K562 (cell line): Measurements from ENCODE around the gene STK26. TPM values are rescaled to one million over a fixed set of nuclear protein-coding genes. Genes with fewer than 3 reads are reported as not detected.
"Not testable (repeated sequence)": the region's sequence is repeated elsewhere in the genome, so short reads cannot be mapped to it uniquely, and the experiment has no call there.

Experiments
- ATAC-seq: fragments of 200-7000 bp; cut with Tn5 transposase; 3 replicates; pipeline ENCODE4 v1.9.1; 2020; ENCODE audit warnings: moderate library complexity
- BruUV-seq: library from RNA; stranded (reverse); fragments of 400-500 nt; replicated peaks from 2 replicates; lab custom pipeline; 2021; lab: Mats Ljungman, UMichigan
- CTCF ChIA-PET: fragments of 300-600 bp; formaldehyde crosslinking; extraction: SDS; loops from one replicate; lab custom pipeline; 2021; ENCODE audit warnings: low intra/inter-chr PET ratio; lab: Yijun Ruan, JAX
- POLR2A ChIA-PET: fragments of 300-600, 350-650 bp; sonication (Branson Sonifier 250); formaldehyde crosslinking; extraction: SDS; loops from one replicate; lab custom pipeline; 2021; ENCODE audit warnings: antibody characterized with exemption, inconsistent platforms; lab: Yijun Ruan, JAX
- DNase-seq, 4 experiments: peaks; one replicate each; pipeline versions ENCODE4 v3.0.0 to v3.0.0-alpha.2; 2011 to 2018; ENCODE audit warnings: low spot score in 3 of 4, mixed read lengths in 3 of 4; ENCODE audit errors: extremely low read depth in 1 of 4
- FAIRE-seq: peaks from 2 replicates; lab custom pipeline; 2011; peaks lifted over from hg19 to GRCh38; lab: Jason Lieb, UNC
- H2AFZ ChIP-seq: 2 replicates; pipeline ENCODE4 v1.6.0; 2011; ENCODE audit warnings: low read depth, low read length, control low read depth, inconsistent platforms
- H3K27ac ChIP-seq: fragments of 200-600 bp; 3 replicates; pipeline ENCODE4 v1.8.0; 2011; ENCODE audit warnings: low read depth, mild to moderate bottlenecking, control low read depth, inconsistent platforms, low read length, moderate library complexity, mixed read lengths; ENCODE audit errors: extremely low read depth
- H3K27me3 ChIP-seq, 2 experiments: fragments of 300-600 bp in 1 of 2; 2 replicates in 1 of 2; 3 replicates in 1 of 2; pipeline versions ENCODE4 v1.6.0 to v1.8.0; 2011; ENCODE audit warnings: inconsistent platforms in 2 of 2, low read length in 2 of 2, mild to moderate bottlenecking in 1 of 2, mixed read lengths in 1 of 2, moderate library complexity in 1 of 2; ENCODE audit not compliant: control insufficient read depth in 2 of 2, insufficient read depth in 2 of 2
- H3K36me3 ChIP-seq: fragments of 300-600 bp; 3 replicates; pipeline ENCODE4 v1.8.0; 2011; ENCODE audit warnings: mild to moderate bottlenecking, low read length, inconsistent platforms; ENCODE audit not compliant: control insufficient read depth, insufficient read depth
- H3K4me1 ChIP-seq, 2 experiments: fragments of 200-600 bp in 1 of 2; replicated peaks in 1 of 2; 2 replicates in 1 of 2; 3 replicates in 1 of 2; pipeline versions ENCODE4 v1.5.1 to v1.8.0; 2011; ENCODE audit warnings: inconsistent platforms in 2 of 2, low read length in 2 of 2, mild to moderate bottlenecking in 1 of 2, mixed read lengths in 1 of 2, moderate library complexity in 1 of 2; ENCODE audit not compliant: control insufficient read depth in 2 of 2, insufficient read depth in 2 of 2
- H3K4me2 ChIP-seq: 2 replicates; pipeline ENCODE4 v1.6.1; 2011; ENCODE audit warnings: low read length, control low read depth, inconsistent platforms, mixed read lengths; ENCODE audit not compliant: insufficient read depth
- H3K4me3 ChIP-seq: fragments of 200-600 bp; sonication (generic), shearing (Covaris generic); 2 replicates; pipeline ENCODE4 v1.5.1; 2016; ENCODE audit warnings: control low read depth, inconsistent platforms
- H3K79me2 ChIP-seq: fragments of 200-600 bp; 3 replicates; pipeline ENCODE4 v1.8.0; 2011; ENCODE audit warnings: low read length, inconsistent platforms; ENCODE audit not compliant: control insufficient read depth, insufficient read depth
- H3K9ac ChIP-seq, 2 experiments: 2 replicates each; pipeline versions ENCODE4 v1.6.0 to v1.6.1; 2011; ENCODE audit warnings: low read depth in 2 of 2, low read length in 2 of 2, control low read depth in 1 of 2, inconsistent platforms in 1 of 2, mild to moderate bottlenecking in 1 of 2, mixed read lengths in 1 of 2; ENCODE audit not compliant: insufficient read depth in 1 of 2
- H3K9me1 ChIP-seq: one replicate; pipeline ENCODE4 v1.6.0; 2011; ENCODE audit warnings: inconsistent platforms, mild to moderate bottlenecking, low read length, moderate library complexity; ENCODE audit not compliant: control insufficient read depth, insufficient read depth
- H3K9me3 ChIP-seq: replicated peaks from 2 replicates; pipeline ENCODE4 v1.5.1; 2011; ENCODE audit warnings: low read depth, low read length, inconsistent platforms; ENCODE audit not compliant: control insufficient read depth, insufficient read depth
- H4K20me1 ChIP-seq: replicated peaks from 2 replicates; pipeline ENCODE4 v1.6.1; 2011; ENCODE audit warnings: low read length, inconsistent platforms, mixed read lengths; ENCODE audit not compliant: control insufficient read depth, insufficient read depth
- CGGBP1 ChIP-seq: fragments of 250-450 bp; sonication (Bioruptor Pico); IDR thresholded peaks from 2 replicates; pipeline ENCODE4 v1.9.0; 2021; ENCODE audit warnings: mild to moderate bottlenecking
- ETS2 ChIP-seq: IDR thresholded peaks from 2 replicates; pipeline ENCODE4 v1.6.1; 2016; ENCODE audit warnings: borderline replicate concordance, missing genetic modification characterization, mild to moderate bottlenecking, moderate library complexity, missing compliant biosample characterization; ENCODE audit not compliant: poor library complexity, severe bottlenecking
- HDAC3 ChIP-seq: fragments of 450-650 bp; IDR thresholded peaks from 2 replicates; pipeline ENCODE4 v1.6.1; 2018; ENCODE audit warnings: borderline replicate concordance, mild to moderate bottlenecking, moderate library complexity; ENCODE audit not compliant: partially characterized antibody
- HDGF ChIP-seq: fragments of 450-650 bp; IDR thresholded peaks from 2 replicates; pipeline ENCODE4 v1.6.1; 2016
- KAT2B ChIP-seq: IDR thresholded peaks from one replicate; pipeline ENCODE4 v1.6.1; 2012; ENCODE audit warnings: low read depth, mild to moderate bottlenecking, control low read depth, inconsistent platforms, low read length, moderate library complexity
- LARP7 ChIP-seq: fragments of 450-650 bp; IDR thresholded peaks from 2 replicates; pipeline ENCODE4 v1.6.1; 2016
- TFE3 ChIP-seq: fragments of 450-650 bp; formaldehyde crosslinking; IDR thresholded peaks from 2 replicates; pipeline ENCODE4 v1.4.0; 2020; ENCODE audit warnings: mild to moderate bottlenecking, mixed read lengths
- ZNF3 ChIP-seq: fragments of 250-450 bp; sonication (Bioruptor Pico); IDR thresholded peaks from 2 replicates; pipeline ENCODE4 v1.5.0; 2021; ENCODE audit warnings: mild to moderate bottlenecking, moderate library complexity
- ZNF79 ChIP-seq: fragments of 250-450 bp; sonication (Bioruptor Pico); IDR thresholded peaks from 2 replicates; pipeline ENCODE4 v1.4.0; 2020; ENCODE audit warnings: low read depth, mild to moderate bottlenecking, moderate library complexity
- WGBS: fragments of 100-300 bp; shearing (Covaris generic); methylation state at CpG from one replicate; pipeline ENCODE4 v1.1.6; 2016; ENCODE audit warnings: low coverage, mixed read lengths; ENCODE audit not compliant: insufficient coverage; ENCODE audit errors: missing lambda C conversion rate; 5-methylcytosine and 5-hydroxymethylcytosine counted together
- in situ Hi-C: fragments of 300-500 bp; cut with MboI; formaldehyde crosslinking; loops from 4 replicates; pipeline ENCODE4 v1.15.0; 2018; ENCODE audit warnings: inconsistent platforms, mixed read lengths
- intact Hi-C: fragments of 100-400 bp; cut with micrococcal nuclease; formaldehyde crosslinking; loops from 2 replicates; pipeline ENCODE4 v1.14.2; 2022
- polyA plus RNA-seq, 8 experiments: library from polyadenylated mRNA; depleted of rRNA in 4 of 8; stranded (reverse) in 5 of 8; unstranded in 3 of 8; fragments of >200 nt; fragmentation: Nextera tagmentation in 2 of 8; fragmentation: Illumina TruSeq in 1 of 8; extraction: Ambion mirVana in 2 of 8; extraction: Trizol in 1 of 8; gene quantifications; 2 replicates each; pipeline versions ENCODE4 v1.2.1 to v1.2.3, GENCODE V29; 2011 to 2014; ENCODE audit warnings: inconsistent platforms in 1 of 8, missing spikeins in 1 of 8
- total RNA-seq, 7 experiments: library from RNA; depleted of rRNA in 6 of 7; stranded (reverse); fragments of >200 nt in 6 of 7; fragmentation: Illumina TruSeq in 2 of 7; extraction: Trizol in 2 of 7; gene quantifications; 2 replicates each; pipeline versions ENCODE4 v1.2.1 to v1.2.3, GENCODE V29; 2011 to 2021; ENCODE audit warnings: low replicate concordance in 1 of 7

STK26 gene
- total and polyA plus RNA-seq, 9 of the 15 experiments (the other 6 are each of a cell fraction or from before 2014, with no cell fraction given): 28.1 to 72.9 (median 50.1) TPM

- POLR2A ChIA-PET: no interaction called here
- no peak overlapping the region for H3K9ac ChIP-seq
- FAIRE-seq: no peak
- H4K20me1 ChIP-seq: no peaks in the 10 kb centered on the region
- intact Hi-C loops (loop anchor here (5.0 kb wide), 1 partner anchor 242 kb away; no protein-coding TSS in a partner anchor), in situ Hi-C loops (loop anchor here (25.0 kb wide), 1 partner anchor 518 kb away; no protein-coding TSS in a partner anchor)
- BruUV-seq: no TSS peak
- H3K36me3 ChIP-seq: no peaks in the 10 kb centered on the region
- no peak for DNase-seq
- no peaks in the 10 kb centered on the region for H3K4me1 ChIP-seq
- H3K27me3 ChIP-seq: no peaks in the 10 kb centered on the region; a peak in 2 of 5 replicates
- ATAC-seq: no peak
- H3K4me2 ChIP-seq: no peak overlapping the region
- 0% methylated on average over 1 of the region's 2 CpGs for WGBS
- H3K79me2 ChIP-seq: no peaks in the 10 kb centered on the region
- TF ChIP-seq ZNF79 (CRISPR knock-in tag): no peak
- TF ChIP-seq CGGBP1 (CRISPR knock-in tag): no peak
- TF ChIP-seq ZNF3 (CRISPR knock-in tag): no peak
- no peak for TF ChIP-seq TFE3 (CRISPR knock-in tag)
- TF ChIP-seq ETS2 (tag): no peak
- TF ChIP-seq HDGF: no peak
- TF ChIP-seq KAT2B: no peak
- TF ChIP-seq HDAC3: no peak
- TF ChIP-seq LARP7: no peak
- H3K9me1 ChIP-seq: no peaks in the 10 kb centered on the region
- H3K9me3 ChIP-seq: no peaks in the 10 kb centered on the region
- CTCF ChIA-PET: no interaction called here
- H2AFZ ChIP-seq: no peak overlapping the region
- H3K4me3 ChIP-seq: no peak overlapping the region
- no peak overlapping the region for H3K27ac ChIP-seq
Measured at GRCh38 chrX:132094164-132094563, 71.1 kb downstream of the STK26 start.

DNA sequence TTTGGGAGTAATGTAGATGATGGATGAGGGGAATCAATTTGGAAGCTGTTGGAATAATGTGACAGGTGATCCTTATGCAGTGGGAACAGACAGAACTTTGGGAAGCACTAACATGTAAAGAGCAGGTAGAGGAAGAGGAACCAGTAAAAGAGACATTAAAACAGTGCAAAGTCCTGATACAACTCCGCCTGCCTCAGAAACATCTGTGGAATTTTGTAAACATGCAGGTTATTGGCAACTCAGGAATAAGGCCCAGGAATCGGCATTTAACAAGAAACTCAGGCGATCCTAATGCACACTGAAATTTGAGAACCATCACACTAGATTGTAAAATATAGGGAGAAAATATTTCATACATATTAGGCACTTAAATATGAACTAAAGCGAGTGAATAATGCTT lies 75.6 kb downstream of the STK26 start:
- H3K4me2 ChIP-seq, H3K79me2 ChIP-seq, H4K20me1 ChIP-seq, H3K4me1 ChIP-seq, BruUV-seq, ATAC-seq, DNase-seq, H3K36me3 ChIP-seq, H3K9me1 ChIP-seq, H3K27me3 ChIP-seq, H3K9ac ChIP-seq, FAIRE-seq, H3K9me3 ChIP-seq, CTCF ChIA-PET, intact Hi-C loops, H2AFZ ChIP-seq, H3K27ac ChIP-seq, H3K4me3 ChIP-seq: not testable (repeated sequence)
- WGBS: 0% methylated on average over 4 of the region's 4 CpGs
- in situ Hi-C loops: loop anchor here (25.0 kb wide), 1 partner anchor 514 kb away; no protein-coding TSS in a partner anchor
- POLR2A ChIA-PET: interaction anchor here (0.8 kb wide), 1 partner anchor 12 kb away, joined by 3 read pairs; no protein-coding TSS in a partner anchor
